Measurements from ENCODE around the gene CDCA3.

The CDCA3 gene

DNA sequence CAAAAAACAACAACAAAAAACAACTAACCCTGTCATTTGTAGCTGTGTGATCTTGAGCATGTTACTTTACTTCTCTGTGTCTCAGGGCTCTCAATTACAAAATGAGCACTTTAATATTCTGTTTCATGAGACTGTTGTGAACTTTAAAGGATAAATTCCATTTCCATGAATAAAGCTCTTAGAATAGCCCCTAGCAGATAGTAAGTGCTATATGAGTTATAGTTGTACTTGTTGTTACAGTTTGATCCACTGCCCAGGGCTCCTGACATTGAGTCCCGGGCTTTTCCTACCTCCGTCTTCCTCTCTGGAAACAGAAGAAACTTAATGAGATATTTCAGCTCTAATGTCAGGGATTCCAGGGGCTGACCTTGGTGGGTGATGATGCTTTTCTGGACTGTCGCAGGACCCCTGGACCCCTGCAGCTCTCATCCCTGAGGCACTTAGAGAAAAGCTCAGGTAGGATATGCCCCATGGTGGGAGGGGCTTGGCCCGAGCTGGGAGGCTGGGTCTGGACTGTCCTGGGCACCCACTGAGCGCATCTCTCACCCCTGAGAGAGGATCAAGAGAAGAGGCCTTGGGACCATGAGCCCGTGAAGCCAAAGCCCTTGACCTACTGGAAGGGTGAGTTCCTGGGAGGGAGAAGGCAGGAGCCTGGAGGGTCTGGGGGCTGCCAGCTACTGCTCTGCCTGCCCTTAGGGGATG, 17.7 kb downstream of the CDCA3 start:
- no peak for DNase-seq (ENCODE audit: low read depth in 1 of 2, low spot score in 1 of 2)

DNA sequence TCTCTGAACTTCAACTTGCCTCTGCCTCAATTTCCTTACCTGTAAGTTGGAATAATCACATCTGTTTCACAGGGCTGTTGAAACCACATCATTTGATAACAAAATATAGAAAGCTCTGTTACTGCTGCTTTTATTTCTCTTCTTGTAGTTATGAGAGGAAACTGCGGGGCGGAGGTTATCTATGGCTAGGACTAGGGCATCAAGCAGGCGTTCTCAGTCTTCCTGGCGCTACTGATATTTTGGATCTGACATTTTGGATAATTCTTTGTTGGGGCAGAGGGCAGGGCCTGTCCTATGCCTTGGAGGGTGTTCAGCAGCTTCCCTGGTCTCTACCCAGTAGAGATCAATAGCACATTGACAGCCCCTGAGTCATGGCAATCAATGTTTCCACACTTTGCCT, 19.0 kb downstream of the CDCA3 start:
- DNase-seq (ENCODE audit: low read depth in 1 of 2, low spot score in 1 of 2): no peak

DNA sequence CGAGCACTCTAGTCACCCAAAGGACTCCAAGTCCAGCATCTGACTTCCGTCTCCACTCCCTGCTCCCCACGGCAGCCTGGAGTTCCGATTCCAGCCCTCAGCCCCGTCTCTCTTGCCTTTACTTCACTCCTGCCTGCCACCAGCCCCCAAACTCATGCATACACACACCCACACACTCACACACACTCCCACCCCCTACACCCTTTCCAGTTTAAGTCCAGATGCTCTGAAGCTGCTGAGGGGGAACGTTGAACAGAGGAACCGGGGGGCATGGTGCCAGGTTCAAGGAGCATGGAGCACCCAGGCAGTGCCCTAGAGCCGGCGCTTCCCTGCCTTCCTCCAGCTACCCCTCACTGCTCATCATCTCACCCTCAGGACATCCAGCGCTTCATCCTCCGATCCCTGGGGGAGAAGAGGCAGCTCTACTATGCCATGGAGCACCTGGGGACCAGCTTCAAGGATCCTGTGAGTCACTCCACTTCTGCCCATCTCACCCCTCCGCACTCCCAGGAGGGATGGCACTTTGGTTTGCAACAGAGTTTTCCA, 19.6 kb downstream of the CDCA3 start:
- DNase-seq (ENCODE audit: low read depth in 1 of 2, low spot score in 1 of 2): no peak

DNA sequence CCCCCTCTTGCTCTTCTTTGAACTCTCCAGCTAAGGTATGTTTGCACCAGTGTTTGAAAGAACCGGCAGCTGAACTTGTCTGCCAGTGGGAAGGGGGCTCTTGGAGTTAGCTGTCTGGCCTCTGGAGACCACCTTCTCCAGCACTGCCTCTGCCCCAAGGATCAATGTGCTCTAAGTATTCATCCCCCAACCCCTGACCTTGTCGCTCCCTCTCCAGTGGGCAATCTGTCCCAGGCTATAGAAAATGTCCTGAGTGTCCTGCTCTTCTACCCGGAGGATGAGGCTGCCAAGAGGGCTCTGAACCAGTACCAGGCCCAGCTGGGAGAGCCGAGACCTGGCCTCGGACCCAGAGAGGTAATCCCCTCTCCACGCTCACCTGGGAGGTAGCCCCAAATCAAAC, 20.1 kb downstream of the CDCA3 start:
- DNase-seq (ENCODE audit: low read depth in 1 of 2, low spot score in 1 of 2): no peak

DNA sequence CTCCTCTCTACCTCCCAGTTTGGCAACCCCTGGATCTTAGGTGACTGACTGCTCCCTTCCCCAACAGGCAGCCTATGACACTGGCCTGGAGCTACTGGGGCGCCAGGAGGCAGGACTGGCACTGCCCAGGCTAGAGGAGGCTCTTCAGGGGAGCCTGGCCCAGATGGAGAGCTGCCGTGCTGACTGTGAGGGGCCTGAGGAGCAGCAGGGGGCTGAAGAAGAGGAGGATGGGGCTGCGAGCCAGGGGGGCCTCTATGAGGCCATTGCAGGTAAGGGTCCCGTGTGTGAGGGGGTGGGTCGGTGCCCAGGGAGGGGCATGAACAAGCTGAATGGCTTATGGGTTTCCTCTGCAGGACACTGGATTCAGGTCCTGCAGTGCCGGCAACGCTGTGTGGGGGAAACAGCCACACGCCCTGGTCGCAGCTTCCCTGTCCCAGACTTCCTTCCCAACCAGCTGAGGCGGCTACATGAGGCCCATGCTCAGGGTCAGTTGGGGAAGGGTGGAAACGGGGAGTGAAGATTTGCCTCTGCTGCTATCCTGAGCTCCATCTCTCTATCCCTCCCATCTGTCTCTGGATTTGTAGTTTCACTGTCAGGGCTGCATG, 20.7 kb downstream of the CDCA3 start:
- no peak for DNase-seq (ENCODE audit: low read depth in 1 of 2, low spot score in 1 of 2)

DNA sequence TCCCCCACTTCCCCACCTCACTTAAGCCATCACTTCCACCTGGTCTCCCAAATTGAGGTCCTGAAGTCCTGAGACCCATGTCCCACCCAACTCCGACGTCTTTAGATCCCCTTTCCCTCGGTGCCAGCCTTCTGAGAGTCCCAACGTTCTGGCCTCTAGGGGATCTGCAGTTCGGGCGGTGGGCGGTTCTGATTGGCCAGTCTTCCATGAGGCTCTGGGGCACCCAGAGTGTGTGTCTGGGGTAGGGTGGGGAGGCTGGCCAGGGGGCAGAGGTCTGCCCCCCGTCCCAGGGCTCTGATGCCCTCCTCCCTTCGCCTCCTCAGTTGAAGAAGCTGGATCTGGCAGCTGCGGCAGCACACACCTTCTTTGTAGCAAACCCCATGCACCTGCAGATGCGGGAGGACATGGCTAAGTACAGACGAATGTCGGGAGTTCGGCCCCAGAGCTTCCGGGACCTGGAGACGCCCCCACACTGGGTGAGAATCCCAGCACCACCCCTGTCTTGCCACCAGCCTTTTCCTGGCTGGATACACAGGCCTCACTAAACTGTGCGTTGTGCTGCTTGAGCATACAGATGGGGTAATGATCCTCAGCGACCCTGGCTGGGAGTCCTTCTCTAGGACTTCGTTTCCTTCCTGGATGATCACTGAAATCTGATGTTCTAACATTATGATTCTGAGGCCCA, 21.4 kb downstream of the CDCA3 start:
- no peak for DNase-seq (ENCODE audit: low read depth in 1 of 2, low spot score in 1 of 2)

DNA sequence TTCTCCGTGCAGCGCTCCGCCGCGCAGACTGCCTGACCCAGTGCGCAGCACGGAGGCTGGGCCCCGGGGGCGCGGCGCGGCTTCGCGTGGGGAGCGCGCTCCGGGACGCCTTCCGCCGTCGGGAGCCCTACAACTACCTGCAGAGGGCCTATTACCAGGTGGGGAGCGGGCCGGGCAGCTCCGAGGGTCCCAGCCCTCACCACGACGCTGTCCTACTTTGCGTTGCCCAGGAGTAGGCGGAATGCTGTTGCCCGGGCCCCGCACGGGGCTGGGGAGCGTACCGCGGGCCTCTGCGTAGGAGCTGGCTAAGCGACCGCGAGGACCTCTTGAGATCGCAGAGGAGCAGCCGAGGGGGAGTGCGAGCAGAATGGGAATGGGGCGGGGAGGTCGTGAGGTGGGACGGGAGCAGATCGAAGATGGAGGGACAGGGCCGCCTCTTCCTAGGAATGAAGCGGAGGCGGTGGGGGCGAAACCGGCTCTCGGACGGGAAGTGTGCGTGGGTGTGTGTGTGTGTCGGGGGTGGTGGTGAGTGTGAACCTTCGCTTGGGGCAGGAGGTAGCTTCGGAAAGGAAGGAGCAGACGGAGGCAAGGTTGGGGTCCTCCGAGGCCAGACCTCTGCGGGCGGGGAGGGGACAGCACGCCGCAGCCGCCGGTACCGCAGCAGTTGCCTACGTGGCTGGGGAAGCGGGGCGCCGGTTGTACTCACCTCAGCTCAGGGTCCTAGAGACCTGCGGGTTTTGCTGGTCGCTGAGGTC, 22.1 kb downstream of the CDCA3 start:
- DNase-seq (ENCODE audit: low read depth in 1 of 2, low spot score in 1 of 2): no peak

DNA sequence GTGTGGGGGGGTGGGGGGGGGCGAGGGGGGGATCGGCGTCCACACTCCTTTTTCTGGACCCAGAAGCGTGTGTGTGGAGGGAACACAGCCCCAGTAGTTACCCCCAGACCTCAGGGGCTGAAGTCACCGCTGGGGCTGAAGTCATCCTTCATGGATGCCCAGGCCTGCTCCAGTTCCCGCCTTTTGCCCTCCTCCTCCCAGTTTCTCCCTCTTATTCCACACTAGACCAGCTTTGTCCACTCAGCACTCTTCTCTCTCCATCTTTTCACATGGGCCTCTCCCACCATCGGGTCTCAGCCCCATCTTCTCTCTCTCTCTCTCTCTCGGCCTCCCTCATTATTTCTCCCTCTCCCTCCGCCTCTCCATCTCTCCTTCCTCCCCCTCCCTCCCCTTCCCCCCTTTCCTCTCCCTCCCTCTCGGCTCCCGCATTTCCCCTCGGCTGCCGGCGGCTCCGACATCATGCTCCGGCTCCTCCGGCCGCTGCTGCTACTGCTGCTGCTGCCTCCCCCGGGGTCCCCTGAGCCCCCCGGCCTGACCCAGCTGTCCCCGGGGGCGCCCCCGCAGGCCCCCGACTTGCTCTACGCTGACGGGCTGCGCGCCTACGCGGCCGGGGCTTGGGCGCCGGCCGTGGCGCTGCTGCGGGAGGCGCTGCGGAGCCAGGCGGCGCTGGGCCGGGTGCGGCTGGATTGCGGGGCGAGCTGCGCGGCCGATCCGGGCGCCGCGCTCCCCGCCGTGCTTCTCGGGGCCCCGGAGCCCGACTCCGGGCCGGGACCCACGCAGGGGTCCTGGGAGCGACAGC, 22.9 kb downstream of the CDCA3 start, which contains the start of gene P3H3:
TSS of gene P3H3 (plus strand) at position 426 of the 799 bp plus-strand sequence. CDS start at position 460, 34 bp downstream.
- DNase-seq (ENCODE audit: low read depth in 1 of 2, low spot score in 1 of 2): no peak

DNA sequence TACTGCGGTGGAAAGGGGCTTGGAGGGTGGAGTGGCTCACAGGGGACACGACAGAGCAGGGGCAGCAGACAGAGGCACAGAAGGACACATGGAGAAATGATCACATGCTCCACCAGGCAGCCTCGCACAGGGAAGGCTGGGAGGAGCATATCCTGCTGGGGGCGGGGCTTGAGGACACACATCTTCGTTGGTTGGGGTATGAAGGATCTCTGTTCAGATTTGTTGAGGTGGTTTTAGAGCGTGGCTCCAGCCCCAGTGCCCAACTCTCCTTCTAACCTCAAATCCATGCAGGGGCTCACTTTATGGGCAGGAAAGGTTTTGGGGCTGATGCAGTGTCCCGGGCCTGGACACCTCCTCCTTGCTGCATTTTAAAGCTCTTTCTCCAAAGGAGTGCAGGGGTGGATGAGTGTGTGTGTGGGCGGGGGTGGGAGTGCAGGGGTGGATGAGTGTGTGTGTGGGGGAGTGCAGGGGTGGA, 23.6 kb downstream of the CDCA3 start:
- DNase-seq (ENCODE audit: low read depth in 1 of 2, low spot score in 1 of 2): peak in 1 of 2 donors; percentile 29

DNA sequence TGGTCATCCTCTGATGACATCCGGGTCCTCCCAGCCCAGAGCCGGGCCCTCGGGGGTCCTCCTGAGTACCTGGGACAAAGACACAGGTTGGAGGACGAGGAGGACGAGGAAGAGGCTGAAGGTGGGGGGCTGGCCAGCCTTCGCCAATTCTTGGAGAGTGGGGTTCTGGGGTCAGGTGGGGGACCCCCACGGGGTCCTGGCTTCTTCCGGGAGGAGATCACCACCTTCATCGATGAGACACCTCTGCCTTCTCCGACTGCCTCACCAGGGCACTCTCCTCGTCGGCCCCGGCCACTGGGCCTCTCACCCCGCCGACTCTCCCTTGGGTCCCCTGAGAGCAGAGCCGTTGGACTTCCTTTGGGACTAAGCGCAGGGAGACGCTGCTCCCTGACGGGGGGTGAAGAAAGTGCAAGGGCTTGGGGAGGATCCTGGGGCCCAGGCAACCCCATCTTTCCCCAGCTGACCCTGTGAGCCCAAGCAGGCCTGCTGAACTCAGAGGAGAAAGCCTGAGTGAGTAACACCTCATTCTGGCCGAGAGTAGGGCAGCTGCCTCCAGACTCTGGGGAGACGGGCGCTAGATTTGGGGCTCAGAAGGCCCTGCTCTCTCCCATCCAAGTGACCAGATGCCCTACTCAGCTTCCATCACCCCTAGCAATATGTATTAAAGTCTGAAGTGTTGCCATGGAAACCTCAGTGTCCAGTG, 24.2 kb downstream of the CDCA3 start:
- DNase-seq (ENCODE audit: low read depth in 1 of 2, low spot score in 1 of 2): no peak

DNA sequence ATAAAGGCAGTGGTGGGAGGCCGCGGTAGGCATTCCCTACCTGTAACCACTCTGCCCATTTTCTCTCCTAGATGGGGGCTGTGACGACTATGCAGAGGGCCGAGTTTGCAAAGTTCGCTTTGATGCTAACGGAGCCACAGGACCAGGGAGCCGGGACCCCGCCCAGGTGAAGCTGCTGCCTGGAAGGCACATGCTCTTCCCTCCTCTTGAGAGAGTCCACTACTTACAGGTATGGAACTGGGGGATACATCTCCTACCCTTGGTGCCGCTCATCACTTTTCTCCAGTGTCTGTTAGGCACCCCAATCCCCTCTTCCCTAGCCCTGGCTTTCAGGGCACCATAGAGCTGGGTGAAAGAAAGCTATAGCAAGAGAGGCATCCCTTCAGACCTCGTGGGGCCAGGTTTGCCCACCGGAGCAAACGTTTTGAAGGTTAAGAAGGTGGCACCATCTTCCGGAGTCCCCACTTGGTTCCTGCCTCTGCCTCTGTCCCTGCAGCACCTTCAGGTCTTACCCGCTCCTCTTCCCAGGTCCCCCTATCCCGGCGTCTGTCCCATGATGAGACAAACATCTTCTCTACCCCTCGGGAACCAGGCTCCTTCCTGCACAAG, 24.9 kb downstream of the CDCA3 start:
- no peak for DNase-seq (ENCODE audit: low read depth in 1 of 2, low spot score in 1 of 2)

DNA sequence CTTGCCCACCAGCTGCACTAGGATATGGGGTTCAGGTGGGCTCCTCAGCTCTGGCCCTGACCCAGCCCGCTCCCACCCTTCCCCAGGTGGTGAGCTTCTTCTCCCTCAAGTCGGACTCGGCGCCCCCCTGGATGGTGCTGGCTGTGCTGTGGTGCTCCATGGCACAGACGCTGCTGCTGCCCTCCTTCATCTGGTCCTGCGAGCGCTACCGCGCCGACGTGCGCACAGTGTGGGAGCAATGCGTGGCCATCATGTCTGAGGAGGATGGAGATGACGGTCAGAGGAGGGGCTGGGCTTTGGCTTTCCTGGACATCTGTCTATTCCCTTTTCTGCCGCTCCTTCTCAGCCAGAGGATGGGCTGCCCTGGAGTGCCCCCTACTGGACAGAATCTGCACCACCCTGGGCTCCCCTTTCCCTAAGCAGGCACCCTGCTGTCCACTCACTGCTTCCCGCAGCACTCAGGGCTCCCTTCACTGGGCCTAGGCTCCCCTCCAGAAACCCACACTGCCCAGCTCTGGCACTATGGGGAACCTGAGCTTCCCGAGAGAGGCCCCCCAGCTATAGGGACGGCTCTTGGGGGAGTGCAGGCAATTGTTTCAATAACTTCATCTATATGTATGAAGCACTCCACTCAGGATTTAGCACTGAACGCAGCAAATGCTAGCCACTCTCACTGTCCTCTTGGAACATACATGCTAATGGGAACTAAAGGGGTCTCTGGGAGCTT, 25.5 kb downstream of the CDCA3 start:
- DNase-seq (ENCODE audit: low read depth in 1 of 2, low spot score in 1 of 2): peak; percentile 77 to 78

DNA sequence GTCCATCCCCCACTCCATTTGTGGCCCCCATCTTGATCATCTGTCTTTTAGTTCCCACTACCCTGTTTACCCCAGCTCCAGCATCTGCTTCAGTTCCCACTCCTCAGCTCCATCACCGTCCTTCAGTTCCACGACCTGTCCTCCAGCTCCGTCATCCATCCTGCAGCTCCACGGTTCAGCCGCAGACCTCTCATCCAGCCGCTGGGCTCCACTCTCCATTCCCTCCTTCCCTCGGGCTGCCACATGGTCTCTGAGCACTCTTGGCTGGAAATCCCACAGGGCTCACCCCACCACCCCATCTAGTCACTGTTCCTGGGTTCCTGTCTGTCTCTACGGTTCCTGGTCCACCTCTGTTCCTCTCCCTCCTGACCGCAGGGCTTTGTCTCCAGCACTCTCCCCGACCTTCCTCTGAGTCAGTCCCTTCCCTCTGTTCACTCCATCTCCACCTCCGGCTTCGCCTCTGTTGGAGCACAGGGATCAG, 26.1 kb downstream of the CDCA3 start:
- no peak for DNase-seq (ENCODE audit: low read depth in 1 of 2, low spot score in 1 of 2)

DNA sequence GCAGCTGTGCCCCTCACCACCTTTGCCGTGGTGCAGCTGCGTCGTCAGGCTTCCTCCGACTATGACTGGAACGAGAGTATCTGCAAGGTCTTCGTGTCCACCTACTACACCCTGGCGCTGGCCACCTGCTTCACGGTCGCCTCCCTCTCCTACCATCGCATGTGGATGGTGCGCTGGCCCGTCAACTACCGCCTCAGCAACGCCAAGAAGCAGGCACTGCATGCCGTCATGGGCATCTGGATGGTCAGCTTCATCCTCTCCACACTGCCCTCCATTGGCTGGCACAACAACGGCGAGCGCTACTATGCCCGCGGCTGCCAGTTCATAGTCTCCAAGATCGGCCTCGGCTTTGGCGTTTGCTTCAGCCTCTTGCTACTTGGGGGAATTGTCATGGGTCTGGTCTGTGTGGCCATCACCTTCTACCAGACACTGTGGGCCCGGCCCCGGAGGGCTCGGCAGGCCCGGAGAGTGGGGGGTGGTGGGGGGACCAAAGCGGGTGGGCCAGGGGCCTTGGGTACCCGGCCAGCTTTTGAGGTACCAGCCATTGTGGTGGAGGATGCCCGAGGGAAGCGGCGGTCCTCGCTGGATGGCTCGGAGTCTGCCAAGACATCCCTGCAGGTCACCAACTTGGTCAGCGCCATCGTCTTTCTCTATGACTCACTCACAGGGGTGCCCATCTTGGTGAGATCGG, 26.9 kb downstream of the CDCA3 start:
- no peak for DNase-seq (ENCODE audit: low read depth in 1 of 2, low spot score in 1 of 2)

DNA sequence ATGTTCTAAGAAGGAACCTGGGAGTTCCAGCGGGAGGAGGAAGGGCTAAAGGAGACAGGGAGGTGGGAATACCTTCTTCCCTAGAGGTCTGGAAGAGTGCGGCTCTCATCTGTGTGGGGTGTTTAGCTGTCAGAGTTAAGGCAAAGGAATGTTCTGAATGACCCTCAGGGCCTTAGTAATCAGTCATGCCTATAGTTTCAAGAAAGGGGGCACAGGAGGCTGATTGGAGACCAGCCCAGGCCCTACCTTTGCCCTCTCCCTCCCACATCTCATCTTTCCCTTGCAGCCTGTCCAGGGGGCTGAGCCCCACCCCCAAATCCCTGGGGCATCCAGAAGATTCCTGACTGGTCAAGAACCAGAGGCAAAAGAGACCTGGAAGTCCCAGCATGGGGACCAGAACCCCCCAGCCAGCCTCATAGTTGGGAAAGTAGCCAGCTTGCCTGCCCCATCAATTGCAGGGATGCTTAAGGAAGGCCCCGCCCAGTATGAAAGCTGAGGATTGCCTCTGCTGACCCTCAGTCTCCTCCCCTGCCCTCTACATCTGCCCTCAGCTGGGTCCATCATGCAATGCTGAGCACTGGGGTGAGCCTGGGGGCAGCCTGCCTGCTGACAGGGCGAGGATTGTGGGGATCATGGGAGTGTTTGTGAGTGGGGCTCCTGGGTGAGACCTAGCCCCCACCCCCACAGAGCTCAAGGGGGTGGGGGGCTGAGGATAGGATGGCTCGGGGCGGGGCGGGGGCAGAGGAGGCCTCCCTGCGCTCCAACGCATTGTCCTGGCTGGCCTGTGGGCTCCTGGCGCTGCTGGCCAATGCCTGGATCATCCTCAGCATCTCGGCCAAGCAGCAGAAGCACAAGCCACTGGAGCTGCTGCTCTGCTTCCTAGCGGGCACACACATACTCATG, 27.7 kb downstream of the CDCA3 start:
- no peak for DNase-seq (ENCODE audit: low read depth in 1 of 2, low spot score in 1 of 2)

DNA sequence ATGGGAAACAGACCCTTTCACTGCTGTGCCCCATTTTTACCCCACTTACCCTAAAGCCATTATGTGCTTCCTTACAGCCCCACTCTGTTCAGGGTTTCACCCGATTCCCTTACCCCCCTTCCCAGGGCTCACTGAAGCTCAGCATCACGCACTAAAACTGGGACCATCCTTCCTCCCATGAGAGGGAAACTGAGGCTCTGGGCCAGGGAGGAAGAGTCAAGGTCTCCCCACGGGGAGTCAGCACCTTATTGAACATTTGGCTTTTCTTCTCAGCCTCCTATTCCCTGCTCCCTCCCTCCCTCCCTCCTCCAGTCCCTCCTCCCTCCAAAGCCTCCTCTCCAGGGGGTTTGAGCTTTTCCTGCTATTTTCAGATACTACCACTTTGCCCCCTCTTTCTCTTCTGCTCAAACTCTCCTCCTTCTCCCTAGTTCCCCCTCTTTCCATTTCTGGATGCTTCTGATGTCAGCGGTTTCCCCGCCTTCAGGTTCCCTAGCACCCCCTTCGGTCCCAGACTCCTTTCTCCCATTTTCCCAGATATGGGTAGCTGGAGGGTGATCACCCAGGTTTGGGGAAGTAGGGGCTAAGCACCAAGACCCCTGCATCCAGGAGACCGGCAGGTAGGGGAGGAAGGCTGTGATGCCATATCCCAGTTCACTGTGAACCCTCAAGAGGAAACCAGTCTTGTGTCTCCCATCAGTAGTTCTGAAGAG, 28.5 kb downstream of the CDCA3 start:
- no peak for DNase-seq (ENCODE audit: low read depth in 1 of 2, low spot score in 1 of 2)
